Measurements from ENCODE around the gene MBD3L4.
"Not testable (repeated sequence)": the region's sequence is repeated elsewhere in the genome, so short reads cannot be mapped to it uniquely, and the experiment has no call there.

The MBD3L4 gene

GRCh38 chr19:7040079-7040478 is at the start of gene MBD3L4:
Gene MBD3L4, minus strand, starts transcription at chr19:7040179. Its CDS starts 35 bp downstream, at chr19:7040144.
- H3K4me1 ChIP-seq (ENCODE audit: insufficient read depth, low read length); H3K9me3 ChIP-seq (ENCODE audit: insufficient read depth, low read depth, low read length); H3K9ac ChIP-seq (ENCODE audit: low read depth, low read length); H3K4me3 ChIP-seq (ENCODE audit: low read length); H3K36me3 ChIP-seq (ENCODE audit: insufficient read depth, low read depth, low read length); H3K27me3 ChIP-seq (ENCODE audit: insufficient read depth, low read length); H3K27ac ChIP-seq (ENCODE audit: low read length): not testable (repeated sequence)

GRCh38 chr19:7088999-7089398 is 49.0 kb upstream of the MBD3L4 start:
- H3K27ac ChIP-seq (ENCODE audit: low read length) = no peak overlapping the region
- H3K9me3 ChIP-seq (ENCODE audit: insufficient read depth, low read depth, low read length) = peaks cover 81% of the 10 kb centered on the region
- no peak overlapping the region for H3K9ac ChIP-seq (ENCODE audit: low read depth, low read length)
- H3K27me3 ChIP-seq (ENCODE audit: insufficient read depth, low read length) = no peaks in the 10 kb centered on the region
- H3K36me3 ChIP-seq (ENCODE audit: insufficient read depth, low read depth, low read length) = peaks cover 35% of the 10 kb centered on the region
- no peak overlapping the region for H3K4me3 ChIP-seq (ENCODE audit: low read length)
- no peaks in the 10 kb centered on the region for H3K4me1 ChIP-seq (ENCODE audit: insufficient read depth, low read length)

- no peak overlapping the region for H3K9ac ChIP-seq (ENCODE audit: low read depth, low read length)
- no peaks in the 10 kb centered on the region for H3K4me1 ChIP-seq (ENCODE audit: insufficient read depth, low read length)
- no peak overlapping the region for H3K27ac ChIP-seq (ENCODE audit: low read length)
- H3K4me3 ChIP-seq (ENCODE audit: low read length) = peak overlapping the region; percentile 40
- peaks cover 96% of the 10 kb centered on the region for H3K9me3 ChIP-seq (ENCODE audit: insufficient read depth, low read depth, low read length)
- H3K36me3 ChIP-seq (ENCODE audit: insufficient read depth, low read depth, low read length) = peaks cover 83% of the 10 kb centered on the region
- H3K27me3 ChIP-seq (ENCODE audit: insufficient read depth, low read length) = no peaks in the 10 kb centered on the region
These were observed 43.3 kb upstream of the MBD3L4 start for GRCh38 chr19:7083076-7083956.

GRCh38 chr19:7078008-7078407 is 38.0 kb upstream of the MBD3L4 start:
- Histone ChIP-seq H3K27me3 (ENCODE audit: insufficient read depth, low read length) (no peaks in the 10 kb centered on the region), H3K9me3 (ENCODE audit: insufficient read depth, low read depth, low read length) (peaks cover 65% of the 10 kb centered on the region), H3K4me3 (ENCODE audit: low read length) (no peak overlapping the region), H3K36me3 (ENCODE audit: insufficient read depth, low read depth, low read length) (peaks cover 92% of the 10 kb centered on the region), H3K9ac (ENCODE audit: low read depth, low read length) (no peak overlapping the region), H3K4me1 (ENCODE audit: insufficient read depth, low read length) (no peaks in the 10 kb centered on the region), H3K27ac (ENCODE audit: low read length) (no peak overlapping the region)

- peaks cover 47% of the 10 kb centered on the region for H3K9me3 ChIP-seq (ENCODE audit: insufficient read depth, low read depth, low read length)
- no peaks in the 10 kb centered on the region for H3K4me1 ChIP-seq (ENCODE audit: insufficient read depth, low read length)
- H3K27ac ChIP-seq (ENCODE audit: low read length) = no peak overlapping the region
- H3K9ac ChIP-seq (ENCODE audit: low read depth, low read length) = no peak overlapping the region
- no peak overlapping the region for H3K4me3 ChIP-seq (ENCODE audit: low read length)
- H3K36me3 ChIP-seq (ENCODE audit: insufficient read depth, low read depth, low read length) = peaks cover 85% of the 10 kb centered on the region
- no peaks in the 10 kb centered on the region for H3K27me3 ChIP-seq (ENCODE audit: insufficient read depth, low read length)
These were observed 36.2 kb upstream of the MBD3L4 start for GRCh38 chr19:7076151-7076550.

GRCh38 chr19:7074705-7075282 is 34.8 kb upstream of the MBD3L4 start:
- Histone ChIP-seq H3K4me3 (ENCODE audit: low read length) (no peak overlapping the region), H3K36me3 (ENCODE audit: insufficient read depth, low read depth, low read length) (peaks cover 75% of the 10 kb centered on the region)

GRCh38 chr19:7072541-7072940 is 32.6 kb upstream of the MBD3L4 start:
- Histone ChIP-seq H3K27ac (ENCODE audit: low read length) (no peak overlapping the region), H3K9ac (ENCODE audit: low read depth, low read length) (no peak overlapping the region), H3K27me3 (ENCODE audit: insufficient read depth, low read length) (no peaks in the 10 kb centered on the region), H3K36me3 (ENCODE audit: insufficient read depth, low read depth, low read length) (peaks cover 54% of the 10 kb centered on the region), H3K4me1 (ENCODE audit: insufficient read depth, low read length) (no peaks in the 10 kb centered on the region), H3K4me3 (ENCODE audit: low read length) (no peak overlapping the region), H3K9me3 (ENCODE audit: insufficient read depth, low read depth, low read length) (peaks cover 20% of the 10 kb centered on the region)

More at GRCh38 chr19:7074705-7075282, 34.8 kb upstream of the MBD3L4 start:
- Histone ChIP-seq H3K27me3 (ENCODE audit: insufficient read depth, low read length) (no peaks in the 10 kb centered on the region), H3K4me1 (ENCODE audit: insufficient read depth, low read length) (no peaks in the 10 kb centered on the region), H3K27ac (ENCODE audit: low read length) (no peak overlapping the region), H3K9me3 (ENCODE audit: insufficient read depth, low read depth, low read length) (peaks cover 35% of the 10 kb centered on the region), H3K9ac (ENCODE audit: low read depth, low read length) (no peak overlapping the region)

- peak overlapping the region; percentile 88; the same call in 1 of the 2 replicates for H3K9ac ChIP-seq (ENCODE audit: low read depth, low read length)
- peaks cover 14% of the 10 kb centered on the region; the same call in 1 of the 2 replicates for H3K9me3 ChIP-seq (ENCODE audit: insufficient read depth, low read depth, low read length)
- H3K36me3 ChIP-seq (ENCODE audit: insufficient read depth, low read depth, low read length) = peaks cover 27% of the 10 kb centered on the region
- H3K27me3 ChIP-seq (ENCODE audit: insufficient read depth, low read length) = no peaks in the 10 kb centered on the region
- no peak overlapping the region for H3K27ac ChIP-seq (ENCODE audit: low read length)
- peak overlapping the region; percentile 73 for H3K4me3 ChIP-seq (ENCODE audit: low read length)
- no peaks in the 10 kb centered on the region for H3K4me1 ChIP-seq (ENCODE audit: insufficient read depth, low read length)
These were observed 29.9 kb upstream of the MBD3L4 start for GRCh38 chr19:7069904-7070226.

GRCh38 chr19:7069042-7069903 is 29.3 kb upstream of the MBD3L4 start, which contains the start of gene ZNF557:
Gene ZNF557, plus strand, starts transcription at chr19:7069703. Its CDS starts 5,372 bp downstream, at chr19:7075075.
- Histone ChIP-seq H3K27me3 (ENCODE audit: insufficient read depth, low read length) (no peaks in the 10 kb centered on the region), H3K27ac (ENCODE audit: low read length) (peak within 1 kb of the TSS; percentile 94), H3K9ac (ENCODE audit: low read depth, low read length) (peak within 1 kb of the TSS; percentile 88; the same call in 1 of the 2 replicates), H3K36me3 (ENCODE audit: insufficient read depth, low read depth, low read length) (peaks cover 22% of the 10 kb centered on the region), H3K9me3 (ENCODE audit: insufficient read depth, low read depth, low read length) (peaks cover 14% of the 10 kb centered on the region; the same call in 1 of the 2 replicates), H3K4me3 (ENCODE audit: low read length) (peak within 1 kb of the TSS; percentile 73), H3K4me1 (ENCODE audit: insufficient read depth, low read length) (no peaks in the 10 kb centered on the region)

- no peaks in the 10 kb centered on the region for H3K27me3 ChIP-seq (ENCODE audit: insufficient read depth, low read length)
- no peaks in the 10 kb centered on the region for H3K4me1 ChIP-seq (ENCODE audit: insufficient read depth, low read length)
- peak overlapping the region; percentile 58 for H3K4me3 ChIP-seq (ENCODE audit: low read length)
- peaks cover 18% of the 10 kb centered on the region for H3K36me3 ChIP-seq (ENCODE audit: insufficient read depth, low read depth, low read length)
- peaks cover 17% of the 10 kb centered on the region for H3K9me3 ChIP-seq (ENCODE audit: insufficient read depth, low read depth, low read length)
- H3K27ac ChIP-seq (ENCODE audit: low read length) = no peak overlapping the region
- no peak overlapping the region for H3K9ac ChIP-seq (ENCODE audit: low read depth, low read length)
These were observed 28.6 kb upstream of the MBD3L4 start for GRCh38 chr19:7068599-7068998.

GRCh38 chr19:7067716-7068115 is 27.7 kb upstream of the MBD3L4 start:
- Histone ChIP-seq H3K9ac (ENCODE audit: low read depth, low read length) (no peak overlapping the region), H3K9me3 (ENCODE audit: insufficient read depth, low read depth, low read length) (peaks cover 22% of the 10 kb centered on the region), H3K27ac (ENCODE audit: low read length) (no peak overlapping the region)

More at GRCh38 chr19:7067716-7068115, 27.7 kb upstream of the MBD3L4 start:
- H3K4me3 ChIP-seq (ENCODE audit: low read length) = no peak overlapping the region
- H3K27me3 ChIP-seq (ENCODE audit: insufficient read depth, low read length) = no peaks in the 10 kb centered on the region
- no peaks in the 10 kb centered on the region for H3K4me1 ChIP-seq (ENCODE audit: insufficient read depth, low read length)
- H3K36me3 ChIP-seq (ENCODE audit: insufficient read depth, low read depth, low read length) = peaks cover 12% of the 10 kb centered on the region
